WTC11 (cell line): ENCODE measurements around the gene CTIF. TPM values are rescaled to one million over a fixed set of nuclear protein-coding genes. Genes with fewer than 3 reads are reported as not detected.

Experiments
- ATAC-seq: fragments of 200-7000 bp; cut with Tn5 transposase; 2 replicates; pipeline ENCODE4 v1.10.0; 2021; ENCODE audit warnings: mild to moderate bottlenecking, moderate library complexity
- CTCF ChIA-PET: fragments of 300-600 bp; sonication (Branson Sonifier 250); formaldehyde crosslinking; loops from one replicate; lab custom pipeline; 2021; ENCODE audit warnings: antibody characterized with exemption; lab: Charles Lee
- POLR2A ChIA-PET: fragments of 350-600 bp; sonication (Branson Sonifier 250); formaldehyde crosslinking; loops from one replicate; lab custom pipeline; 2021; ENCODE audit warnings: antibody characterized with exemption; lab: Charles Lee
- DNase-seq: peaks from one replicate; pipeline ENCODE4 v3.0.0; 2021; ENCODE audit warnings: low spot score
- H3K27ac Mint-ChIP-seq: 2 replicates; pipeline ENCODE4 v1.8.0; 2021; ENCODE audit warnings: mixed read lengths
- H3K27me3 Mint-ChIP-seq: 2 replicates; pipeline ENCODE4 v1.8.0; 2021; ENCODE audit warnings: low read depth, mild to moderate bottlenecking, moderate library complexity, mixed read lengths
- H3K36me3 Mint-ChIP-seq: 2 replicates; pipeline ENCODE4 v1.8.0; 2021; ENCODE audit warnings: mixed read lengths
- H3K4me1 Mint-ChIP-seq: 2 replicates; pipeline ENCODE4 v1.8.0; 2022; ENCODE audit warnings: mixed read lengths
- H3K4me3 Mint-ChIP-seq: 2 replicates; pipeline ENCODE4 v1.8.0; 2021; ENCODE audit warnings: mild to moderate bottlenecking, moderate library complexity, mixed read lengths
- H3K9me3 Mint-ChIP-seq: 2 replicates; pipeline ENCODE4 v1.8.0; 2021; ENCODE audit warnings: mixed read lengths
- ATF1 ChIP-seq: sonication (generic); formaldehyde crosslinking; IDR thresholded peaks from 2 replicates; pipeline ENCODE4 v1.8.1; 2023; ENCODE audit warnings: mild to moderate bottlenecking, moderate library complexity, missing genetic modification reagents
- CREM ChIP-seq: sonication (generic); formaldehyde crosslinking; IDR thresholded peaks from 2 replicates; pipeline ENCODE4 v1.8.1; 2022; ENCODE audit warnings: mild to moderate bottlenecking, missing genetic modification reagents, moderate library complexity
- ELF4 ChIP-seq: sonication (generic); formaldehyde crosslinking; IDR thresholded peaks from 2 replicates; pipeline ENCODE4 v1.8.1; 2022; ENCODE audit warnings: low read depth, mild to moderate bottlenecking, moderate library complexity, missing genetic modification reagents
- EMX1 ChIP-seq: fragments of 250-450 bp; sonication (Bioruptor Pico); IDR thresholded peaks from 2 replicates; pipeline ENCODE4 v1.8.0; 2021; ENCODE audit warnings: mild to moderate bottlenecking
- FOXJ3 ChIP-seq: sonication (generic); formaldehyde crosslinking; IDR thresholded peaks from 2 replicates; pipeline ENCODE4 v1.9.0; 2021; ENCODE audit warnings: missing genetic modification reagents, mild to moderate bottlenecking, borderline replicate concordance
- FOXP1 ChIP-seq: sonication (generic); formaldehyde crosslinking; IDR thresholded peaks from 2 replicates; pipeline ENCODE4 v1.8.0; 2022; ENCODE audit warnings: missing genetic modification reagents, mild to moderate bottlenecking, moderate library complexity, borderline replicate concordance
- GRHL2 ChIP-seq: fragments of 250-450 bp; sonication (Bioruptor Pico); IDR thresholded peaks from 2 replicates; pipeline ENCODE4 v1.8.0; 2022; ENCODE audit warnings: mild to moderate bottlenecking, moderate library complexity; ENCODE audit not compliant: insufficient replicate concordance, severe bottlenecking
- JUN ChIP-seq: sonication (generic); formaldehyde crosslinking; IDR thresholded peaks from 2 replicates; pipeline ENCODE4 v1.8.0; 2023; ENCODE audit warnings: mild to moderate bottlenecking, missing genetic modification reagents
- MYBL2 ChIP-seq: sonication (generic); formaldehyde crosslinking; IDR thresholded peaks from 2 replicates; pipeline ENCODE4 v1.8.1; 2023; ENCODE audit warnings: mild to moderate bottlenecking, moderate library complexity, missing genetic modification reagents
- NFYB ChIP-seq: sonication (generic); formaldehyde crosslinking; conservative IDR thresholded peaks from 2 replicates; pipeline ENCODE4 v1.8.0; 2022; ENCODE audit warnings: low read depth, missing genetic modification reagents
- NR1H2 ChIP-seq: sonication (generic); formaldehyde crosslinking; IDR thresholded peaks from 2 replicates; pipeline ENCODE4 v1.9.0; 2021; ENCODE audit warnings: mild to moderate bottlenecking, moderate library complexity, missing genetic modification reagents
- ZBTB21 ChIP-seq: sonication (generic); formaldehyde crosslinking; IDR thresholded peaks from 2 replicates; pipeline ENCODE4 v1.8.1; 2023; ENCODE audit warnings: mild to moderate bottlenecking, missing genetic modification reagents, borderline replicate concordance
- ZNF138 ChIP-seq: sonication (generic); formaldehyde crosslinking; conservative IDR thresholded peaks from 2 replicates; pipeline ENCODE4 v1.8.1; 2022; ENCODE audit warnings: mild to moderate bottlenecking, moderate library complexity, missing genetic modification reagents
- ZNF396 ChIP-seq: fragments of 250-450 bp; sonication (Bioruptor Pico); IDR thresholded peaks from 2 replicates; pipeline ENCODE4 v1.8.0; 2021; ENCODE audit warnings: mild to moderate bottlenecking, moderate library complexity, borderline replicate concordance
- total RNA-seq: library from RNA; stranded (reverse); gene quantifications from 3 replicates; pipeline ENCODE4 v1.2.3, GENCODE V29; 2021
- TF ChIP-seq, protein P1 (sequence below): fragments of 250-450 bp; sonication (Bioruptor Pico); IDR thresholded peaks from 2 replicates; pipeline ENCODE4 v1.9.0; 2021; ENCODE audit warnings: mild to moderate bottlenecking
- TF ChIP-seq, protein P2 (sequence below): sonication (generic); formaldehyde crosslinking; IDR thresholded peaks from 2 replicates; pipeline ENCODE4 v1.8.0; 2023; ENCODE audit warnings: missing genetic modification reagents, mild to moderate bottlenecking, borderline replicate concordance
- TF ChIP-seq, protein P3 (sequence below): fragments of 250-450 bp; sonication (Bioruptor Pico); IDR thresholded peaks from 2 replicates; pipeline ENCODE4 v1.9.0; 2021; ENCODE audit warnings: mild to moderate bottlenecking
- TF ChIP-seq, protein P4 (sequence below): sonication (generic); formaldehyde crosslinking; IDR thresholded peaks from 2 replicates; pipeline ENCODE4 v1.8.0; 2022; ENCODE audit warnings: mild to moderate bottlenecking, missing genetic modification reagents
- TF ChIP-seq, protein P5 (sequence below): sonication (generic); formaldehyde crosslinking; conservative IDR thresholded peaks from 2 replicates; pipeline ENCODE4 v1.8.1; 2023; ENCODE audit warnings: mild to moderate bottlenecking, low read depth, missing genetic modification reagents, moderate library complexity
- TF ChIP-seq, protein P6 (sequence below): sonication (generic); formaldehyde crosslinking; IDR thresholded peaks from 2 replicates; pipeline ENCODE4 v1.8.1; 2023; ENCODE audit warnings: mild to moderate bottlenecking, missing genetic modification reagents, borderline replicate concordance

CTIF gene
- total RNA-seq, 1 experiment from 2014 or later, result 28.5 TPM

DNA sequence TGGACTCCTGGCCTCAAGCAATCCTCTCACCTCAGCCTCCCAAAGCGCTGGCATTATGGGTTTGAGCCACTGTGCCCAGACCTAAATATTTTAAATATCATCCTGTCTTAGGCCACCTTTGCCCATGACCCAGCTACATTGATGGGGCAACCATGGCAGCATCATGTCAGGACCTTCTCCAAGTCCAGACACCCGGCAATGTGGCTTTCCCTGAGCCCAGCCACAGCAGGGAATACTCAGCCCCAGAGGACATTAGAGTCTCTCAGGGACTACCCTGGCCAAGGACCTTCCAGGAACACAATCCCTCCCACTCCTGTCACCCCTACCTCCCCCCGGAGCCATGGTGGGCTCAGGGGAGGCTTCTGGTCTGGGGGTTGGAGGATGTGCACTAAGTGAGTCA is 339.1 kb downstream of the CTIF start:
- CTCF ChIA-PET, result interaction anchor here (2.4 kb wide), 1 partner anchor 19 kb away, joined by 8 read pairs; no protein-coding TSS in a partner anchor
- peaks cover 15% of the 10 kb centered on the region for H3K9me3 Mint-ChIP-seq

DNA sequence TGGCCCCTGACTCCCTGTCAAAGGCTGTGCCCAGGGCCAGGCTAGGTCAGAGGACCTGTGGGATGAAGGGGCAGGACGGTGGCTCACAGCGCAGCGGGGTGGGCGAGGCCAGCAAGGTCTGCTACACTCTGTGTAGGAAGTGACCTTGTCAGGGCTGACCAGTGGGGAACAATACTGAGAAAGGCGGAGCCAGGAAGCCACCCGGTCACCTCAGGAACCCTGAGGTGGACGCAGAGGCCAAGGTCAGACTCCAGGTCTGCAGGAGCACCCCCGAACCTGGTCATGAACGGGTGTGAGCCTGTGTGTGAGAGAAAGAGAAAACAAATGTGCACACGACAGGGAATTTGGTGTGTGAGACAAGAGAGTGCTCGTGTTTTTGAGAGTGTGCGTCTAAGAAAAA is 339.6 kb downstream of the CTIF start:
- POLR2A ChIA-PET, result no interaction called here
- H3K36me3 Mint-ChIP-seq, result peaks cover 6% of the 10 kb centered on the region
- H3K4me3 Mint-ChIP-seq, result no peak overlapping the region
- CTCF ChIA-PET, result no interaction called here
- peaks cover 25% of the 10 kb centered on the region for H3K4me1 Mint-ChIP-seq
- H3K9me3 Mint-ChIP-seq, result peaks cover 15% of the 10 kb centered on the region
- peak overlapping the region; percentile 1 for H3K27ac Mint-ChIP-seq
- no peaks in the 10 kb centered on the region; the same call in 1 of the 2 replicates for H3K27me3 Mint-ChIP-seq
- DNase-seq (no peak), ATAC-seq (no peak)
- no peak for TF ChIP-seq GRHL2 (CRISPR knock-in tag)
- no peak for TF ChIP-seq JUN (CRISPR knock-in tag)
- no peak for TF ChIP-seq ZNF396 (CRISPR knock-in tag)
- TF ChIP-seq, protein P1, sequence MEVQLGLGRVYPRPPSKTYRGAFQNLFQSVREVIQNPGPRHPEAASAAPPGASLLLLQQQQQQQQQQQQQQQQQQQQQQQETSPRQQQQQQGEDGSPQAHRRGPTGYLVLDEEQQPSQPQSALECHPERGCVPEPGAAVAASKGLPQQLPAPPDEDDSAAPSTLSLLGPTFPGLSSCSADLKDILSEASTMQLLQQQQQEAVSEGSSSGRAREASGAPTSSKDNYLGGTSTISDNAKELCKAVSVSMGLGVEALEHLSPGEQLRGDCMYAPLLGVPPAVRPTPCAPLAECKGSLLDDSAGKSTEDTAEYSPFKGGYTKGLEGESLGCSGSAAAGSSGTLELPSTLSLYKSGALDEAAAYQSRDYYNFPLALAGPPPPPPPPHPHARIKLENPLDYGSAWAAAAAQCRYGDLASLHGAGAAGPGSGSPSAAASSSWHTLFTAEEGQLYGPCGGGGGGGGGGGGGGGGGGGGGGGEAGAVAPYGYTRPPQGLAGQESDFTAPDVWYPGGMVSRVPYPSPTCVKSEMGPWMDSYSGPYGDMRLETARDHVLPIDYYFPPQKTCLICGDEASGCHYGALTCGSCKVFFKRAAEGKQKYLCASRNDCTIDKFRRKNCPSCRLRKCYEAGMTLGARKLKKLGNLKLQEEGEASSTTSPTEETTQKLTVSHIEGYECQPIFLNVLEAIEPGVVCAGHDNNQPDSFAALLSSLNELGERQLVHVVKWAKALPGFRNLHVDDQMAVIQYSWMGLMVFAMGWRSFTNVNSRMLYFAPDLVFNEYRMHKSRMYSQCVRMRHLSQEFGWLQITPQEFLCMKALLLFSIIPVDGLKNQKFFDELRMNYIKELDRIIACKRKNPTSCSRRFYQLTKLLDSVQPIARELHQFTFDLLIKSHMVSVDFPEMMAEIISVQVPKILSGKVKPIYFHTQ (CRISPR knock-in tag), result no peak
- TF ChIP-seq, protein P2, sequence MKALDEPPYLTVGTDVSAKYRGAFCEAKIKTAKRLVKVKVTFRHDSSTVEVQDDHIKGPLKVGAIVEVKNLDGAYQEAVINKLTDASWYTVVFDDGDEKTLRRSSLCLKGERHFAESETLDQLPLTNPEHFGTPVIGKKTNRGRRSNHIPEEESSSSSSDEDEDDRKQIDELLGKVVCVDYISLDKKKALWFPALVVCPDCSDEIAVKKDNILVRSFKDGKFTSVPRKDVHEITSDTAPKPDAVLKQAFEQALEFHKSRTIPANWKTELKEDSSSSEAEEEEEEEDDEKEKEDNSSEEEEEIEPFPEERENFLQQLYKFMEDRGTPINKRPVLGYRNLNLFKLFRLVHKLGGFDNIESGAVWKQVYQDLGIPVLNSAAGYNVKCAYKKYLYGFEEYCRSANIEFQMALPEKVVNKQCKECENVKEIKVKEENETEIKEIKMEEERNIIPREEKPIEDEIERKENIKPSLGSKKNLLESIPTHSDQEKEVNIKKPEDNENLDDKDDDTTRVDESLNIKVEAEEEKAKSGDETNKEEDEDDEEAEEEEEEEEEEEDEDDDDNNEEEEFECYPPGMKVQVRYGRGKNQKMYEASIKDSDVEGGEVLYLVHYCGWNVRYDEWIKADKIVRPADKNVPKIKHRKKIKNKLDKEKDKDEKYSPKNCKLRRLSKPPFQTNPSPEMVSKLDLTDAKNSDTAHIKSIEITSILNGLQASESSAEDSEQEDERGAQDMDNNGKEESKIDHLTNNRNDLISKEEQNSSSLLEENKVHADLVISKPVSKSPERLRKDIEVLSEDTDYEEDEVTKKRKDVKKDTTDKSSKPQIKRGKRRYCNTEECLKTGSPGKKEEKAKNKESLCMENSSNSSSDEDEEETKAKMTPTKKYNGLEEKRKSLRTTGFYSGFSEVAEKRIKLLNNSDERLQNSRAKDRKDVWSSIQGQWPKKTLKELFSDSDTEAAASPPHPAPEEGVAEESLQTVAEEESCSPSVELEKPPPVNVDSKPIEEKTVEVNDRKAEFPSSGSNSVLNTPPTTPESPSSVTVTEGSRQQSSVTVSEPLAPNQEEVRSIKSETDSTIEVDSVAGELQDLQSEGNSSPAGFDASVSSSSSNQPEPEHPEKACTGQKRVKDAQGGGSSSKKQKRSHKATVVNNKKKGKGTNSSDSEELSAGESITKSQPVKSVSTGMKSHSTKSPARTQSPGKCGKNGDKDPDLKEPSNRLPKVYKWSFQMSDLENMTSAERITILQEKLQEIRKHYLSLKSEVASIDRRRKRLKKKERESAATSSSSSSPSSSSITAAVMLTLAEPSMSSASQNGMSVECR (CRISPR knock-in tag), result no peak
- TF ChIP-seq ATF1 (CRISPR knock-in tag), result no peak
- TF ChIP-seq, protein P3, sequence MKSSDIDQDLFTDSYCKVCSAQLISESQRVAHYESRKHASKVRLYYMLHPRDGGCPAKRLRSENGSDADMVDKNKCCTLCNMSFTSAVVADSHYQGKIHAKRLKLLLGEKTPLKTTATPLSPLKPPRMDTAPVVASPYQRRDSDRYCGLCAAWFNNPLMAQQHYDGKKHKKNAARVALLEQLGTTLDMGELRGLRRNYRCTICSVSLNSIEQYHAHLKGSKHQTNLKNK (CRISPR knock-in tag), result no peak
- TF ChIP-seq EMX1 (CRISPR knock-in tag), result no peak
- TF ChIP-seq MYBL2 (CRISPR knock-in tag), result no peak
- no peak for TF ChIP-seq FOXP1 (CRISPR knock-in tag)
- no peak for TF ChIP-seq ZNF138 (CRISPR knock-in tag)
- TF ChIP-seq FOXJ3 (CRISPR knock-in tag), result no peak
- TF ChIP-seq, protein P4, sequence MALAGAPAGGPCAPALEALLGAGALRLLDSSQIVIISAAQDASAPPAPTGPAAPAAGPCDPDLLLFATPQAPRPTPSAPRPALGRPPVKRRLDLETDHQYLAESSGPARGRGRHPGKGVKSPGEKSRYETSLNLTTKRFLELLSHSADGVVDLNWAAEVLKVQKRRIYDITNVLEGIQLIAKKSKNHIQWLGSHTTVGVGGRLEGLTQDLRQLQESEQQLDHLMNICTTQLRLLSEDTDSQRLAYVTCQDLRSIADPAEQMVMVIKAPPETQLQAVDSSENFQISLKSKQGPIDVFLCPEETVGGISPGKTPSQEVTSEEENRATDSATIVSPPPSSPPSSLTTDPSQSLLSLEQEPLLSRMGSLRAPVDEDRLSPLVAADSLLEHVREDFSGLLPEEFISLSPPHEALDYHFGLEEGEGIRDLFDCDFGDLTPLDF (CRISPR knock-in tag), result no peak
- TF ChIP-seq NR1H2, result no peak
- TF ChIP-seq, protein P5, sequence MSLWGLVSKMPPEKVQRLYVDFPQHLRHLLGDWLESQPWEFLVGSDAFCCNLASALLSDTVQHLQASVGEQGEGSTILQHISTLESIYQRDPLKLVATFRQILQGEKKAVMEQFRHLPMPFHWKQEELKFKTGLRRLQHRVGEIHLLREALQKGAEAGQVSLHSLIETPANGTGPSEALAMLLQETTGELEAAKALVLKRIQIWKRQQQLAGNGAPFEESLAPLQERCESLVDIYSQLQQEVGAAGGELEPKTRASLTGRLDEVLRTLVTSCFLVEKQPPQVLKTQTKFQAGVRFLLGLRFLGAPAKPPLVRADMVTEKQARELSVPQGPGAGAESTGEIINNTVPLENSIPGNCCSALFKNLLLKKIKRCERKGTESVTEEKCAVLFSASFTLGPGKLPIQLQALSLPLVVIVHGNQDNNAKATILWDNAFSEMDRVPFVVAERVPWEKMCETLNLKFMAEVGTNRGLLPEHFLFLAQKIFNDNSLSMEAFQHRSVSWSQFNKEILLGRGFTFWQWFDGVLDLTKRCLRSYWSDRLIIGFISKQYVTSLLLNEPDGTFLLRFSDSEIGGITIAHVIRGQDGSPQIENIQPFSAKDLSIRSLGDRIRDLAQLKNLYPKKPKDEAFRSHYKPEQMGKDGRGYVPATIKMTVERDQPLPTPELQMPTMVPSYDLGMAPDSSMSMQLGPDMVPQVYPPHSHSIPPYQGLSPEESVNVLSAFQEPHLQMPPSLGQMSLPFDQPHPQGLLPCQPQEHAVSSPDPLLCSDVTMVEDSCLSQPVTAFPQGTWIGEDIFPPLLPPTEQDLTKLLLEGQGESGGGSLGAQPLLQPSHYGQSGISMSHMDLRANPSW (CRISPR knock-in tag), result no peak

More for the DNA sequence above, 339.1 kb downstream of the CTIF start:
- no peak for TF ChIP-seq ZBTB21 (CRISPR knock-in tag)
- no peak for TF ChIP-seq NFYB (CRISPR knock-in tag)
- TF ChIP-seq, protein P6, sequence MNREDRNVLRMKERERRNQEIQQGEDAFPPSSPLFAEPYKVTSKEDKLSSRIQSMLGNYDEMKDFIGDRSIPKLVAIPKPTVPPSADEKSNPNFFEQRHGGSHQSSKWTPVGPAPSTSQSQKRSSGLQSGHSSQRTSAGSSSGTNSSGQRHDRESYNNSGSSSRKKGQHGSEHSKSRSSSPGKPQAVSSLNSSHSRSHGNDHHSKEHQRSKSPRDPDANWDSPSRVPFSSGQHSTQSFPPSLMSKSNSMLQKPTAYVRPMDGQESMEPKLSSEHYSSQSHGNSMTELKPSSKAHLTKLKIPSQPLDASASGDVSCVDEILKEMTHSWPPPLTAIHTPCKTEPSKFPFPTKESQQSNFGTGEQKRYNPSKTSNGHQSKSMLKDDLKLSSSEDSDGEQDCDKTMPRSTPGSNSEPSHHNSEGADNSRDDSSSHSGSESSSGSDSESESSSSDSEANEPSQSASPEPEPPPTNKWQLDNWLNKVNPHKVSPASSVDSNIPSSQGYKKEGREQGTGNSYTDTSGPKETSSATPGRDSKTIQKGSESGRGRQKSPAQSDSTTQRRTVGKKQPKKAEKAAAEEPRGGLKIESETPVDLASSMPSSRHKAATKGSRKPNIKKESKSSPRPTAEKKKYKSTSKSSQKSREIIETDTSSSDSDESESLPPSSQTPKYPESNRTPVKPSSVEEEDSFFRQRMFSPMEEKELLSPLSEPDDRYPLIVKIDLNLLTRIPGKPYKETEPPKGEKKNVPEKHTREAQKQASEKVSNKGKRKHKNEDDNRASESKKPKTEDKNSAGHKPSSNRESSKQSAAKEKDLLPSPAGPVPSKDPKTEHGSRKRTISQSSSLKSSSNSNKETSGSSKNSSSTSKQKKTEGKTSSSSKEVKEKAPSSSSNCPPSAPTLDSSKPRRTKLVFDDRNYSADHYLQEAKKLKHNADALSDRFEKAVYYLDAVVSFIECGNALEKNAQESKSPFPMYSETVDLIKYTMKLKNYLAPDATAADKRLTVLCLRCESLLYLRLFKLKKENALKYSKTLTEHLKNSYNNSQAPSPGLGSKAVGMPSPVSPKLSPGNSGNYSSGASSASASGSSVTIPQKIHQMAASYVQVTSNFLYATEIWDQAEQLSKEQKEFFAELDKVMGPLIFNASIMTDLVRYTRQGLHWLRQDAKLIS (CRISPR knock-in tag), result no peak
- TF ChIP-seq CREM (CRISPR knock-in tag), result no peak
- no peak for TF ChIP-seq ELF4 (CRISPR knock-in tag)
- peaks cover 25% of the 10 kb centered on the region for H3K4me1 Mint-ChIP-seq
- POLR2A ChIA-PET, result no interaction called here
- no peak for DNase-seq
- no peak overlapping the region for H3K27ac Mint-ChIP-seq
- H3K36me3 Mint-ChIP-seq, result peaks cover 6% of the 10 kb centered on the region
- no peaks in the 10 kb centered on the region; the same call in 1 of the 2 replicates for H3K27me3 Mint-ChIP-seq
- no peak overlapping the region for H3K4me3 Mint-ChIP-seq
- no peak for ATAC-seq
